H9 (cell line): Measurements from ENCODE around the gene PRPF18. TPM values are rescaled to one million over a fixed set of nuclear protein-coding genes. Genes with fewer than 3 reads are reported as not detected.

ENCODE experiments used
- DNase-seq: peaks from one replicate; pipeline ENCODE4 v3.0.0-alpha.2; 2017
- H2AFZ ChIP-seq: one replicate; pipeline ENCODE4 v1.6.1; 2013; ENCODE audit warnings: mild to moderate bottlenecking, low read length, control low read depth, moderate library complexity
- H2AK5ac ChIP-seq: 2 replicates; pipeline ENCODE4 v1.6.1; 2013; ENCODE audit warnings: low read length, control low read depth, mixed read lengths; ENCODE audit not compliant: insufficient read length
- H2BK120ac ChIP-seq: one replicate; pipeline ENCODE4 v1.6.1; 2013; ENCODE audit warnings: low read depth, mild to moderate bottlenecking, low read length, control low read depth, inconsistent platforms; ENCODE audit not compliant: poor library complexity, severe bottlenecking
- H2BK12ac ChIP-seq: 2 replicates; pipeline ENCODE4 v1.6.1; 2013; ENCODE audit warnings: low read length, control low read depth, mixed read lengths, low read depth; ENCODE audit not compliant: insufficient read length
- H2BK15ac ChIP-seq: 2 replicates; pipeline ENCODE4 v1.6.1; 2013; ENCODE audit warnings: low read depth, low read length, control low read depth
- H2BK20ac ChIP-seq: one replicate; pipeline ENCODE4 v1.6.1; 2013; ENCODE audit warnings: low read depth, mild to moderate bottlenecking, low read length, control low read depth, inconsistent platforms; ENCODE audit not compliant: poor library complexity, severe bottlenecking
- H2BK5ac ChIP-seq: 2 replicates; pipeline ENCODE4 v1.6.1; 2013; ENCODE audit warnings: low read length, control low read depth, mixed read lengths; ENCODE audit not compliant: insufficient read length
- H3K14ac ChIP-seq: 2 replicates; pipeline ENCODE4 v1.6.1; 2013; ENCODE audit warnings: low read length, control low read depth; ENCODE audit not compliant: insufficient read depth
- H3K18ac ChIP-seq: 2 replicates; pipeline ENCODE4 v1.6.1; 2013; ENCODE audit warnings: low read depth, mild to moderate bottlenecking, mixed read lengths, low read length, control low read depth; ENCODE audit not compliant: insufficient read length
- H3K23ac ChIP-seq: 2 replicates; pipeline ENCODE4 v1.6.1; 2013; ENCODE audit warnings: low read length, control low read depth, mixed read lengths, low read depth; ENCODE audit not compliant: insufficient read length
- H3K23me2 ChIP-seq: 2 replicates; pipeline ENCODE4 v1.6.1; 2013; ENCODE audit warnings: low read depth, mild to moderate bottlenecking, mixed read lengths, low read length, control low read depth; ENCODE audit not compliant: insufficient read length, poor library complexity, severe bottlenecking
- H3K27ac ChIP-seq: 2 replicates; pipeline ENCODE4 v1.5.1; 2013; ENCODE audit warnings: low read length, control low read depth, mixed read lengths, low read depth; ENCODE audit not compliant: insufficient read length
- H3K27me3 ChIP-seq: 2 replicates; pipeline ENCODE4 v1.6.1; 2013; ENCODE audit warnings: low read length, control low read depth, inconsistent platforms; ENCODE audit not compliant: insufficient read depth
- H3K4ac ChIP-seq: 2 replicates; pipeline ENCODE4 v1.6.1; 2013; ENCODE audit warnings: low read depth, mild to moderate bottlenecking, control low read depth, inconsistent platforms, low read length, moderate library complexity
- H3K4me1 ChIP-seq: 2 replicates; pipeline ENCODE4 v1.6.1; 2013; ENCODE audit warnings: low read length, control low read depth, inconsistent platforms; ENCODE audit not compliant: insufficient read depth
- H3K4me2 ChIP-seq: 2 replicates; pipeline ENCODE4 v1.6.1; 2013; ENCODE audit warnings: low read length, control low read depth, mixed read lengths; ENCODE audit not compliant: insufficient read length, insufficient read depth
- H3K56ac ChIP-seq: 2 replicates; pipeline ENCODE4 v1.6.1; 2013; ENCODE audit warnings: low read depth, mild to moderate bottlenecking, mixed read lengths, low read length, control low read depth; ENCODE audit not compliant: insufficient read length
- H3K79me1 ChIP-seq: 2 replicates; pipeline ENCODE4 v1.6.1; 2013; ENCODE audit warnings: low read depth, mild to moderate bottlenecking, moderate library complexity, low read length, control low read depth, inconsistent platforms; ENCODE audit not compliant: insufficient read depth, poor library complexity, severe bottlenecking
- H3K79me2 ChIP-seq: 2 replicates; pipeline ENCODE4 v1.6.1; 2013; ENCODE audit warnings: low read length, control low read depth, inconsistent platforms; ENCODE audit not compliant: insufficient read depth
- H3K9ac ChIP-seq: 2 replicates; pipeline ENCODE4 v1.6.1; 2013; ENCODE audit warnings: low read length, control low read depth, mixed read lengths; ENCODE audit not compliant: insufficient read length; ENCODE audit errors: extremely low read depth
- H3K9me3 ChIP-seq: one replicate; pipeline ENCODE4 v1.6.1; 2013; ENCODE audit warnings: low read depth, low read length, inconsistent platforms; ENCODE audit not compliant: control insufficient read depth
- H3T11ph ChIP-seq: one replicate; pipeline ENCODE4 v1.6.1; 2013; ENCODE audit warnings: mild to moderate bottlenecking, low read length, control low read depth, inconsistent platforms
- H4K20me1 ChIP-seq: one replicate; pipeline ENCODE4 v1.6.1; 2013; ENCODE audit not compliant: control insufficient read depth, insufficient read length, insufficient read depth
- H4K5ac ChIP-seq: 2 replicates; pipeline ENCODE4 v1.6.1; 2013; ENCODE audit warnings: low read depth, mild to moderate bottlenecking, mixed read lengths, low read length, control low read depth; ENCODE audit not compliant: insufficient read length
- H4K8ac ChIP-seq: replicated peaks from 2 replicates; pipeline ENCODE4 v1.6.1; 2013; ENCODE audit warnings: low read length, control low read depth, mixed read lengths, low read depth; ENCODE audit not compliant: insufficient read length
- H4K91ac ChIP-seq: 2 replicates; pipeline ENCODE4 v1.6.1; 2013; ENCODE audit warnings: low read depth, mild to moderate bottlenecking, moderate library complexity, mixed read lengths, low read length, control low read depth; ENCODE audit not compliant: insufficient read length
- H3K27ac Mint-ChIP-seq, 3 experiments: 2 replicates in 2 of 3; 3 replicates in 1 of 3; pipeline ENCODE4 v1.8.0; 2020 to 2021; ENCODE audit warnings: mixed read lengths in 3 of 3, mild to moderate bottlenecking in 1 of 3, moderate library complexity in 1 of 3
- H3K27me3 Mint-ChIP-seq: 2 replicates; pipeline ENCODE4 v1.8.0; 2021; ENCODE audit warnings: low read depth, mild to moderate bottlenecking, moderate library complexity, mixed read lengths
- H3K36me3 Mint-ChIP-seq, 3 experiments: 2 replicates in 2 of 3; 3 replicates in 1 of 3; pipeline ENCODE4 v1.8.0; 2020 to 2021; ENCODE audit warnings: low read depth in 3 of 3, mixed read lengths in 3 of 3; ENCODE audit not compliant: insufficient read depth in 1 of 3
- H3K4me1 Mint-ChIP-seq, 2 experiments: 2 replicates each; pipeline ENCODE4 v1.8.0; 2020; ENCODE audit warnings: mixed read lengths in 2 of 2
- H3K4me3 Mint-ChIP-seq, 2 experiments: 2 replicates in 1 of 2; 3 replicates in 1 of 2; pipeline ENCODE4 v1.8.0; 2020 to 2021; ENCODE audit warnings: mild to moderate bottlenecking in 2 of 2, mixed read lengths in 2 of 2, moderate library complexity in 1 of 2
- H3K9me3 Mint-ChIP-seq, 2 experiments: 2 replicates in 1 of 2; 3 replicates in 1 of 2; pipeline ENCODE4 v1.8.0; 2020; ENCODE audit warnings: mild to moderate bottlenecking in 2 of 2, mixed read lengths in 2 of 2, moderate library complexity in 1 of 2
- CTCF ChIP-seq: fragments of 200-600 bp; sonication (generic); conservative IDR thresholded peaks from 3 replicates; pipeline ENCODE4 v1.8.0; 2021; ENCODE audit warnings: antibody characterized with exemption, mild to moderate bottlenecking
- WGBS: extraction: QIAGEN DNeasy Blood & Tissue Kit; methylation state at CpG from one replicate; pipeline ENCODE4 v1.1.7; 2013; ENCODE audit warnings: missing lambda C conversion rate, low lambda C conversion rate, mixed read lengths; ENCODE audit not compliant: insufficient read length; ENCODE audit errors: extremely low coverage; 5-methylcytosine and 5-hydroxymethylcytosine counted together
- total RNA-seq: library from RNA; stranded (reverse); gene quantifications from 2 replicates; pipeline ENCODE4 v1.2.1, GENCODE V29; 2021

PRPF18 gene
- total RNA-seq, 1 experiment from 2014 or later: 17.1 TPM

GRCh38 chr10:13644866-13645265 lies 58.1 kb downstream of the PRPF18 start:
- no peak for DNase-seq
- Histone ChIP-seq H2AK5ac (no peak overlapping the region), H4K91ac (no peak overlapping the region), H4K20me1 (no peaks in the 10 kb centered on the region), H2BK15ac (no peak overlapping the region), H3K79me2 (no peaks in the 10 kb centered on the region), H3K14ac (no peak overlapping the region), H3K18ac (no peak overlapping the region), H3K4me2 (no peak overlapping the region), H3K27ac (no peak overlapping the region), H2BK120ac (no peak overlapping the region), H2BK12ac (no peak overlapping the region), H4K8ac (no peak overlapping the region), H3T11ph (no peak overlapping the region), H2BK20ac (no peak overlapping the region), H3K9me3 (peaks cover 14% of the 10 kb centered on the region), H2AFZ (no peak overlapping the region), H3K27me3 (no peaks in the 10 kb centered on the region), H3K23ac (no peak overlapping the region), H3K4me1 (no peaks in the 10 kb centered on the region), H3K9ac (no peak overlapping the region), H3K4ac (no peak overlapping the region), H2BK5ac (no peak overlapping the region), H3K56ac (no peak overlapping the region), H3K79me1 (no peaks in the 10 kb centered on the region), H3K23me2 (no peaks in the 10 kb centered on the region), H4K5ac (no peak overlapping the region)
- H3K4me1 Mint-ChIP-seq: no peaks in the 10 kb centered on the region; a peak in 1 of 4 replicates
- H3K27ac Mint-ChIP-seq: no peak overlapping the region
- peaks cover 49 to 65% (median 58%) of the 10 kb centered on the region in 3 experiments for H3K36me3 Mint-ChIP-seq
- no peak overlapping the region for H3K4me3 Mint-ChIP-seq
- H3K9me3 Mint-ChIP-seq: peaks cover 17 to 24% of the 10 kb centered on the region in 2 experiments
- no CpG with 5 or more reads among the region's 9 CpGs for WGBS
- H3K27me3 Mint-ChIP-seq: no peaks in the 10 kb centered on the region; the same call in 1 of the 2 replicates
- no peak for TF ChIP-seq CTCF
